GM13976 (cell line): ENCODE measurements around the gene SLC48A1.

Source experiments
- DNase-seq: peaks from one replicate; pipeline ENCODE4 v3.0.0; 2012; ENCODE audit warnings: low spot score
- in situ Hi-C: fragments of 300-500 bp; cut with MboI; formaldehyde crosslinking; loops from one replicate; pipeline ENCODE4 v1.12.0; 2022; ENCODE audit warnings: low sequenced_read_pairs, mixed read lengths, inconsistent platforms; ENCODE audit not compliant: unreplicated experiment
- TF ChIP-seq, protein P1 (sequence below): IDR thresholded peaks from 2 replicates; pipeline ENCODE4 v1.5.1; 2012; ENCODE audit warnings: borderline replicate concordance, mild to moderate bottlenecking; ENCODE audit not compliant: insufficient read depth; ENCODE audit errors: extremely low read depth, missing control alignments, control extremely low read depth

Gene SLC48A1

DNA sequence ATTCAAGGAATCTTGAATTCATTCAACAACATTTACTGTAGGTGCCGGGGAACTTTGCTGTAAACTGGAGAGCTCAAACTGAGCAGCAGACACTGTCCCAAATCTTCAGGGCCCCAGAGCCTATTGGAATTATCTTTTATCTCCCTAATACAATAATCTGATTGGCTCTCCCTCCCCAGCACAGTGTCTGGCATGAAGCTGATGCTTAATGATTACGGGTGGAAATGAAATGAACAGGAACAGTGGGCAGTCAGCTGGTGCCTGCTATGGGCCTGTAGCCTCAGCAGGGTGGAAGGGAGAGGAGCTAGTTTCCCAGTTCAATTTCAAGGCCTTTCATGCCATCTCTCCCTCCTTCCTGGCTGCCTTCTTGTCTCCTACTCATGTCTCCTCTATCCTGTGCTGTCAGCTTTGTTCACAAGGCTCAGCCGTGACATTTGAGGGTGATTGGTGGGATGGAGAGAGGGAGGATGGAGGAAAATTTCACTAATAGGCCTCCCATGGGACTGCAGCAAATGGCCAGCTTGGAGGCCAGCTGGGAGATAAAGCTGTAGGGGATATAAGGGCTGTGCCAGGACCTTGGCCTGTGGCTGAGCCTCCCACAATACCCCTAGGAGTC lies 10.1 kb upstream of the SLC48A1 start:
- DNase-seq, result no peak
- TF ChIP-seq, protein P1, sequence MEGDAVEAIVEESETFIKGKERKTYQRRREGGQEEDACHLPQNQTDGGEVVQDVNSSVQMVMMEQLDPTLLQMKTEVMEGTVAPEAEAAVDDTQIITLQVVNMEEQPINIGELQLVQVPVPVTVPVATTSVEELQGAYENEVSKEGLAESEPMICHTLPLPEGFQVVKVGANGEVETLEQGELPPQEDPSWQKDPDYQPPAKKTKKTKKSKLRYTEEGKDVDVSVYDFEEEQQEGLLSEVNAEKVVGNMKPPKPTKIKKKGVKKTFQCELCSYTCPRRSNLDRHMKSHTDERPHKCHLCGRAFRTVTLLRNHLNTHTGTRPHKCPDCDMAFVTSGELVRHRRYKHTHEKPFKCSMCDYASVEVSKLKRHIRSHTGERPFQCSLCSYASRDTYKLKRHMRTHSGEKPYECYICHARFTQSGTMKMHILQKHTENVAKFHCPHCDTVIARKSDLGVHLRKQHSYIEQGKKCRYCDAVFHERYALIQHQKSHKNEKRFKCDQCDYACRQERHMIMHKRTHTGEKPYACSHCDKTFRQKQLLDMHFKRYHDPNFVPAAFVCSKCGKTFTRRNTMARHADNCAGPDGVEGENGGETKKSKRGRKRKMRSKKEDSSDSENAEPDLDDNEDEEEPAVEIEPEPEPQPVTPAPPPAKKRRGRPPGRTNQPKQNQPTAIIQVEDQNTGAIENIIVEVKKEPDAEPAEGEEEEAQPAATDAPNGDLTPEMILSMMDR, result no peak
- in situ Hi-C loops, result no loop called here

DNA sequence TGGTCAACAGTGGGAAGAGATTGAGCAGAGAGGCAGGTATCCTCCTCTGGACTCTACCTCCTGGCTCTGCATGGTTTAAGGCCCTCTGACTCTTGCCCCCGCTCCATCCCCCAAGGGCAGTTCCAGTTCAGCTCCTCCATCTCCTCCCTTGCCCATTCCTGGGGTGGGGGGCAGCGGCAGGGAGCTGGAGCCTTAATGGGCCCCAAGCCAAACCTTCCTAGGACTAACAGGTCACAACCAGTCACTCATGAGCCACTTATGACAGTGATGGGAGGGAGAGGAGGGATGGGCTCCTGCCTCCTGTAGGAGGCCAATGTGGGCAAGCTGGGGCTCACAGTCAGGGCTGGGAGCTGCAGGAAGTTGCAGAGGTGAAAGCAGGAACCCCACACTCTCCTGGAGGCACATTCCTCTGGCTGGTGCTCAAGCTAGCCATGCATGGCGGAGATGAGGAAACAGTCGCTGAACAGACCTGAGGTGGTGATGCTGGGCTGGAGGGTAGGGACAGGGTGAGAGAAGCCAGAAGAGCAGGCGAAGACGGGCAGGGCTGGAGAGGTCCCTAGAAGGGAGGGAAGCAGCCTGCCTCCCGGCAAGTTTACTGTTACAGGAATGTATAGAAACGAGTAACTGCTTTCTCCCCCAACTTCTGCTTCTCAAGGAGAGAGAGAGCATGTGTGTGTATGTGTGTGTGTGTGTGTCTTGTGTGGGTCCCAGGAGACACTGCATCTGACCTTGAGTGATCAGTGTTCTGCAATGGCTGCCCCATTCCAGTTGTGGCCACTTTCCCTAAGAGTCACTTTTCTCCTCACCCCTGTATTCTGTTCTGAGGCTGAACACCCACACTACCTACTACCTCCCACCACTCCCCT lies 9.3 kb upstream of the SLC48A1 start:
- TF ChIP-seq, protein P1, result no peak
- in situ Hi-C loops, result no loop called here
- DNase-seq, result no peak

DNA sequence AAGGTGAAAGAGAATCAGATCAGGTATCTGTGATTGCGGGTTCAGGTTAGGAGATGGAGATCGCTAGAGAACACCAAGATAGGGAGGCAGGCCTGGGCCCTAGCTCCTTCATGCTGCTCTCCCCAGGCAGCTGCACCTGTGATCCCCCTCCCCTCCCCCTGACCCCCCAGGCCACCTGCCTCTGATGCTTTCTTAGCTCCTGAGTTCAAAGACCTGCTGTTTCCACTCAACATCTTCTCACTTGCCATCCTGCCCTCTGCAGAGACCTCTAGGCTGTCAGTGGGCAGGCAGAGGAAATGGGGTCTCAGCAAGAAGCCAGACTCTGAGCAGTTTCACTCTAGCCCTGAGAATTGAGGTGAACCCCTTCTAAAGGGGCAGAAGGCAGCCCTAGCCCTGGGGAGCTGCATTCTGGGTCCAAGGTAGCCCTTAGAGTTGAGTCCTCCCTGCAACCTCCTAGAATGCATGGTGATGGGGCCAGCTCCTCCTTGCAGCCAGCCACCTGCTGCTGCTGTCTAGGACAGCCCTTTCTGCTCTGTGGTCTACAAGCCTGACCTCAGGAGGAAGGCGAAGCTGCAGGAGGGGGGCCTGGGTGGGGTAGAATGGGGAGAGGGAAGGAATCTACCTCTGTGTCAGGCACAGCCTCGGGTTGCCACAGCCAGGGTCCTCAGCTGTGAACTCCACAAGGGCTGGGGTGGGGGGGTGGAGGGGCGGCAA lies 6.4 kb upstream of the SLC48A1 start:
- TF ChIP-seq, protein P1, result no peak
- DNase-seq, result no peak
- in situ Hi-C loops, result no loop called here

DNA sequence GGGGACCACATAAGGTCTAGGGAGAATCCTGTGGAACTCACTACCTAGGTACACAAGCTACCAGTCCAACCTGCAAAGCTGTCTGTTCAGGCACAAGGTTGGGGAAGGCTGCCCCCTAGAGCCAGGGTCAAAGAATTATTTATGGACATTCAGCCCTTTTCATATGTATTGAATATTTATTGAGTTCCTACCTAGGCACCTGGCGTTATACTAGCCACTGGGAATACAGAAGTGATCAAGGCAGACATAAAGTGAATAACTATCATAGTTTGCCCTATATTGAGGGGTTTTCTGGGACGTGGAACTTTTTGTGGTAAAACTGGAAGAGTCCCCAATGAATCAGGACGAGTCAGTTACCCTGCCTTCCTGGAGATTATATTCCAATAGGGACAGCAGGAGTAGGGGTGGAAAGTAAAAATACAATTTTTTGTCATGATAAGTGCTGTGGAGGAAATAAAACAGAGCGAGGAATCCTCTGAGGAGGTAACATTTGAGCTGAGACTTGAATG lies 5.8 kb upstream of the SLC48A1 start:
- DNase-seq, result peak; percentile 76
- TF ChIP-seq, protein P1, result peak; percentile 59
- in situ Hi-C loops, result no loop called here

DNA sequence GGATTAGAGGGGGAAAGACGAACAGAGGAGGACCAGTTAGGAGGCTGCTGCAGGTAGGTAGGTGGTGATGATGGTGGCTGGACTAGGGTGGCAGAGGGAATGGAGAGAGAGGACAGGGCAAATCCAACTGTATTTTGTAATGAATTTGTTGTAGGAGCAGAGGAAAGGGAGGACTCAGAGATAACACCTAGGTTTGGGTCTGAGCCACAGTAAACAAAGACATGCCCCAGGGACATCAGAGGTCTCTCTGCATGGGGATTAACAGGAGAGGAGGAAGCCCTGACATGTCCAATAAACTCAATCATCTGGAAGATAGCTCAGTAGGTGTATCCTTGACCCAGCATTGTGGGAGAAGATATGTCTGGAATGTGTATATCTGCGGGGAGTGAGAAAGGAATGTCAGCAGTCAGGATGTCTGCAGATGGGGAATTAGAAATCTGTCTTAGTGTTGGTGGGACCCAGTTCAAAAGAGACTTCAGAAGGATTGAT lies 4.7 kb upstream of the SLC48A1 start:
- DNase-seq, result no peak
- in situ Hi-C loops, result no loop called here
- TF ChIP-seq, protein P1, result no peak
